ENCODE measurements around the gene MYL1.

MYL1 gene

DNA sequence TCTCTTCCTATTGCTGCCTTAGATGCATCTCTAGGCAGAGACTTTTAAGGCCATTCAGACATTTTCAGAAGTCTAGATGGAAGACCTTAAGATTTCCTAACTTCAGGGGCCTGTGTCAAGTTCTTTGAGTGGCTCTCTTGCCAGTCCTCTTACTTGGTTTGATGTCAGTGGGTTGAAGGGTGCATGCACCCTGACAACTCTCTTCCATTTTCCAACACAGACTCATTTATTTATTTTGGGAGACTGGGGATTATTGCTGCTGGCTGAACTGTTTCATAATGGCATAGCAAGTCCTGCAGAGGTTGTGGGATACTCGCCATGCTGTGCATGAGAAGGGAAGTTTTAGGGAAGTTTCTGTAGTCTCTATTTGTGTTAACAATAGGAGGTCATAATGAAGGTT lies 50.7 kb downstream of the MYL1 start:
- no peak for TF ChIP-seq EZH2phosphoT487 (conservative IDR thresholded peaks at IDR 0.05; ENCODE audit: low read length)
- TF ChIP-seq, protein P1, sequence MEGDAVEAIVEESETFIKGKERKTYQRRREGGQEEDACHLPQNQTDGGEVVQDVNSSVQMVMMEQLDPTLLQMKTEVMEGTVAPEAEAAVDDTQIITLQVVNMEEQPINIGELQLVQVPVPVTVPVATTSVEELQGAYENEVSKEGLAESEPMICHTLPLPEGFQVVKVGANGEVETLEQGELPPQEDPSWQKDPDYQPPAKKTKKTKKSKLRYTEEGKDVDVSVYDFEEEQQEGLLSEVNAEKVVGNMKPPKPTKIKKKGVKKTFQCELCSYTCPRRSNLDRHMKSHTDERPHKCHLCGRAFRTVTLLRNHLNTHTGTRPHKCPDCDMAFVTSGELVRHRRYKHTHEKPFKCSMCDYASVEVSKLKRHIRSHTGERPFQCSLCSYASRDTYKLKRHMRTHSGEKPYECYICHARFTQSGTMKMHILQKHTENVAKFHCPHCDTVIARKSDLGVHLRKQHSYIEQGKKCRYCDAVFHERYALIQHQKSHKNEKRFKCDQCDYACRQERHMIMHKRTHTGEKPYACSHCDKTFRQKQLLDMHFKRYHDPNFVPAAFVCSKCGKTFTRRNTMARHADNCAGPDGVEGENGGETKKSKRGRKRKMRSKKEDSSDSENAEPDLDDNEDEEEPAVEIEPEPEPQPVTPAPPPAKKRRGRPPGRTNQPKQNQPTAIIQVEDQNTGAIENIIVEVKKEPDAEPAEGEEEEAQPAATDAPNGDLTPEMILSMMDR (IDR thresholded peaks at IDR 0.05; ENCODE audit: insufficient read depth, low read length, poor library complexity, severe bottlenecking) = no peak
- no peaks in the 10 kb centered on the region for H3F3A ChIP-seq (ENCODE audit: insufficient read depth)

DNA sequence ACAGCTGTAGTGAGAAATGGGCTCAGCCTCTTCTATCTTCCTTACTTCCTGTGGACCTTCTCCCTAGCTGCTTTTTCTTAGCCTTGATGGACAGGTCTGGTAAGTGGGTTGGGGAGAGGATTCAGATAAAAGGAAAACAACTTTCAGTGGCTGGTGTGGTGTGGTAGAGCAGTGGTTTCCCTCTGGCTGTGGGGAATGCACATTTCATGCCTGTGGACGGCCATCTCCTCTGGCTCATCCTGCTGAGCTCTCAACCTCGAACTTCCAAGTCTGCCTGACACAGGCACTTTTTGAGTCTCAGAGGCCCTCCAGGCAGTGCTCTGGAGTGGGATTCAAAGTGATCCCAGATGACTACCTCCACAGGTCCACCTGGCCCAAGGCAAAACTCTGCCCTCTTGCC lies 51.1 kb downstream of the MYL1 start:
- Histone ChIP-seq H4K20me1 (ENCODE audit: low read depth, low read length) (no peaks in the 10 kb centered on the region), H3K79me2 (ENCODE audit: insufficient read depth, low read length) (no peaks in the 10 kb centered on the region), H3K9ac (ENCODE audit: low read length) (no peak overlapping the region), H3K9me2 (replicated peaks; ENCODE audit: insufficient read depth, low read length) (no peaks in the 10 kb centered on the region), H3K36me3 (ENCODE audit: low read length) (no peaks in the 10 kb centered on the region), H3K27ac (ENCODE audit: low read depth, low read length) (no peak overlapping the region), H3K9me3 (ENCODE audit: insufficient read depth, low read length) (no peaks in the 10 kb centered on the region), H2AFZ (ENCODE audit: low read depth, low read length, severe bottlenecking) (no peak overlapping the region), H3K4me3 (ENCODE audit: insufficient read depth, low read length, poor library complexity, severe bottlenecking) (no peak overlapping the region), H3K27me3 (ENCODE audit: low read length) (no peaks in the 10 kb centered on the region), H3F3A (ENCODE audit: insufficient read depth) (no peaks in the 10 kb centered on the region), H3K4me2 (ENCODE audit: low read depth, low read length, poor library complexity, severe bottlenecking) (no peak overlapping the region)
- TF ChIP-seq EZH2phosphoT487 (conservative IDR thresholded peaks at IDR 0.05; ENCODE audit: low read length) = no peak
- TF ChIP-seq, protein P1 (IDR thresholded peaks at IDR 0.05; ENCODE audit: insufficient read depth, low read length, poor library complexity, severe bottlenecking) = no peak

More for the DNA sequence above, 50.7 kb downstream of the MYL1 start:
- no peak overlapping the region for H3K9ac ChIP-seq (ENCODE audit: low read length)
- no peak overlapping the region for H2AFZ ChIP-seq (ENCODE audit: low read depth, low read length, severe bottlenecking)
- no peaks in the 10 kb centered on the region for H3K36me3 ChIP-seq (ENCODE audit: low read length)
- H4K20me1 ChIP-seq (ENCODE audit: low read depth, low read length) = no peaks in the 10 kb centered on the region
- no peaks in the 10 kb centered on the region for H3K9me2 ChIP-seq (replicated peaks; ENCODE audit: insufficient read depth, low read length)
- H3K27me3 ChIP-seq (ENCODE audit: low read length) = no peaks in the 10 kb centered on the region
- H3K4me3 ChIP-seq (ENCODE audit: insufficient read depth, low read length, poor library complexity, severe bottlenecking) = no peak overlapping the region
- no peaks in the 10 kb centered on the region for H3K9me3 ChIP-seq (ENCODE audit: insufficient read depth, low read length)
- no peaks in the 10 kb centered on the region for H3K79me2 ChIP-seq (ENCODE audit: insufficient read depth, low read length)
- no peak overlapping the region for H3K27ac ChIP-seq (ENCODE audit: low read depth, low read length)
- H3K4me2 ChIP-seq (ENCODE audit: low read depth, low read length, poor library complexity, severe bottlenecking) = no peak overlapping the region

DNA sequence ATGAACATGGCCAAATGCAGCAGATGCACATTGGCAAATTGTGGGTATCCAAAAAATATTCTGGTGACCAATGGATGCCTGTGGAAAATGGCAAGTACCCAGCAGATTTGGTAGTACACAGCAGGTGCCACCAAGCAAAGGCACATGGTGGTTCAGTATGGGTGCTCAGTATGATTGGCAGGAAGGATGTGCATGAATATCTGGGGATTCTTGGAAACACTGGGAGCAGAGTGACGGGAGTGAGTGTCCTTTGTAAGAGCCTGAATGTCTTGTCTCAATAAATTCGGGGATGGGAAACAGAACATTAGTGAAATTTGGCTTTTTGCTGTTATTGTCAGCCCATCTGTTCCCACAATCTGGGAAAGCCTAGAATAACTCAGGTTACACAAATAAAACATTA lies 52.9 kb downstream of the MYL1 start:
- Histone ChIP-seq H2AFZ (ENCODE audit: low read depth, low read length, severe bottlenecking) (no peak overlapping the region), H3K4me3 (ENCODE audit: insufficient read depth, low read length, poor library complexity, severe bottlenecking) (no peak overlapping the region), H3K36me3 (ENCODE audit: low read length) (no peaks in the 10 kb centered on the region), H3K79me2 (ENCODE audit: insufficient read depth, low read length) (no peaks in the 10 kb centered on the region), H3K4me2 (ENCODE audit: low read depth, low read length, poor library complexity, severe bottlenecking) (no peak overlapping the region), H3F3A (ENCODE audit: insufficient read depth) (no peaks in the 10 kb centered on the region), H3K9ac (ENCODE audit: low read length) (no peak overlapping the region), H3K9me2 (replicated peaks; ENCODE audit: insufficient read depth, low read length) (no peaks in the 10 kb centered on the region), H3K27me3 (ENCODE audit: low read length) (no peaks in the 10 kb centered on the region), H3K27ac (ENCODE audit: low read depth, low read length) (no peak overlapping the region), H4K20me1 (ENCODE audit: low read depth, low read length) (no peaks in the 10 kb centered on the region), H3K9me3 (ENCODE audit: insufficient read depth, low read length) (no peaks in the 10 kb centered on the region)
- TF ChIP-seq EZH2phosphoT487 (conservative IDR thresholded peaks at IDR 0.05; ENCODE audit: low read length) = no peak
- TF ChIP-seq, protein P1 (IDR thresholded peaks at IDR 0.05; ENCODE audit: insufficient read depth, low read length, poor library complexity, severe bottlenecking) = no peak
